Adrenal gland (tissue), 5 donors: ENCODE results near the gene PRKCE.

Experiments used
- CTCF ChIP-seq, 6 experiments: fragments of 450-650 bp in 4 of 6; fragments of 200-600 bp in 2 of 6; sonication (generic) in 1 of 6; IDR thresholded peaks; 1 replicate in 5 of 6; 2 replicates in 1 of 6; pipeline versions ENCODE4 v1.5.1 to v1.8.0; 2016 to 2021; ENCODE audit warnings: antibody characterized with exemption in 6 of 6, mild to moderate bottlenecking in 2 of 6, moderate library complexity in 1 of 6
- POLR2A ChIP-seq, 2 donors: fragments of 450-650 bp; IDR thresholded peaks; one replicate each; pipeline ENCODE4 v1.6.1; 2017; ENCODE audit warnings: antibody characterized with exemption in 2 of 2, mild to moderate bottlenecking in 2 of 2, moderate library complexity in 1 of 2
- donor health status: DM: no; HTN: no; CAD: no.

GRCh38 chr2:46147626-46148368, 496.3 kb downstream of the PRKCE start:
- TF ChIP-seq POLR2A (IDR thresholded peaks at IDR 0.05) (no peak), CTCF (IDR thresholded peaks at IDR 0.05) (no peak)
